ENCODE data around the gene CRY1.

CRY1 gene

GRCh38 chr12:106971065-106971464 lies 122.3 kb downstream of the CRY1 start:
- no peak for DNase-seq

- no peak for DNase-seq
Observed at GRCh38 chr12:106964526-106964925, 128.8 kb downstream of the CRY1 start.

GRCh38 chr12:106962286-106962685 lies 131.1 kb downstream of the CRY1 start:
- DNase-seq: no peak

- DNase-seq: no peak
Observed at GRCh38 chr12:106960443-106960842, 132.9 kb downstream of the CRY1 start.

- DNase-seq: no peak
Observed at GRCh38 chr12:106957583-106957982, 135.8 kb downstream of the CRY1 start.

GRCh38 chr12:106956048-106956578 lies 137.2 kb downstream of the CRY1 start:
- DNase-seq: peak in 44 of 56 donors; percentile 6 to 83 (median 58)

GRCh38 chr12:106955377-106956047 lies 137.8 kb downstream of the CRY1 start, which contains the start of gene TMEM263:
Gene TMEM263, plus strand, starts transcription at chr12:106955907. Its CDS starts 11,210 bp downstream, at chr12:106967117.
- DNase-seq: peak in 55 of 56 donors; percentile 48 to 92 (median 83)

GRCh38 chr12:106954462-106955376 lies 138.6 kb downstream of the CRY1 start:
- peak in 26 of 56 donors; percentile 2 to 58 (median 32) for DNase-seq

- no peak for DNase-seq
Observed at GRCh38 chr12:106953352-106954250, 139.7 kb downstream of the CRY1 start.

GRCh38 chr12:106950591-106950990 lies 142.8 kb downstream of the CRY1 start:
- DNase-seq: no peak

GRCh38 chr12:106947461-106947860 lies 145.9 kb downstream of the CRY1 start:
- DNase-seq: no peak

- DNase-seq: no peak
Observed at GRCh38 chr12:106945261-106945851, 148.0 kb downstream of the CRY1 start.

GRCh38 chr12:106942775-106943174 lies 150.6 kb downstream of the CRY1 start:
- DNase-seq: no peak

- no peak for DNase-seq
Observed at GRCh38 chr12:106941481-106942156, 151.7 kb downstream of the CRY1 start.
